Neuronal stem cell (in vitro differentiated cells): Measurements from ENCODE around the gene DUS2.
A peak's percentile ranks its signal among the peaks of the same experiment; 100 is the strongest.

Source experiments
- DNase-seq: peaks from one replicate; pipeline ENCODE4 v3.0.0-alpha.2; 2013; ENCODE audit warnings: low spot score
- H2AFZ ChIP-seq: one replicate; pipeline ENCODE4 v1.6.1; 2013; ENCODE audit warnings: mild to moderate bottlenecking, low read length, inconsistent platforms
- H2AK5ac ChIP-seq: 2 replicates; pipeline ENCODE4 v1.6.1; 2013; ENCODE audit warnings: low read depth, mild to moderate bottlenecking, inconsistent platforms, low read length, moderate library complexity, mixed read lengths
- H2BK120ac ChIP-seq: 2 replicates; pipeline ENCODE4 v1.6.1; 2013; ENCODE audit warnings: low read depth, mild to moderate bottlenecking, inconsistent platforms, low read length, moderate library complexity, mixed read lengths
- H2BK12ac ChIP-seq: one replicate; pipeline ENCODE4 v1.6.1; 2013; ENCODE audit warnings: low read length, inconsistent platforms
- H2BK15ac ChIP-seq: 2 replicates; pipeline ENCODE4 v1.6.1; 2013; ENCODE audit warnings: mild to moderate bottlenecking, low read length, inconsistent platforms, mixed read lengths
- H2BK5ac ChIP-seq: one replicate; pipeline ENCODE4 v1.6.1; 2013; ENCODE audit warnings: inconsistent platforms, mild to moderate bottlenecking, low read length, moderate library complexity
- H3K14ac ChIP-seq: one replicate; pipeline ENCODE4 v1.6.1; 2013; ENCODE audit warnings: low read length, inconsistent platforms
- H3K18ac ChIP-seq: 2 replicates; pipeline ENCODE4 v1.6.1; 2013; ENCODE audit warnings: low read length, inconsistent platforms
- H3K23ac ChIP-seq: 2 replicates; pipeline ENCODE4 v1.6.1; 2013; ENCODE audit warnings: low read depth, mild to moderate bottlenecking, mixed read lengths, low read length, inconsistent platforms; ENCODE audit not compliant: poor library complexity
- H3K27ac ChIP-seq: replicated peaks from 3 replicates; pipeline ENCODE4 v1.5.1; 2013; ENCODE audit warnings: low read length, inconsistent platforms
- H3K27me3 ChIP-seq, 3 experiments: 2 replicates each; pipeline ENCODE4 v1.6.1; 2013; ENCODE audit warnings: low read length in 3 of 3, mild to moderate bottlenecking in 2 of 3, inconsistent platforms in 1 of 3, low read depth in 1 of 3, mixed read lengths in 1 of 3, moderate library complexity in 1 of 3; ENCODE audit not compliant: control insufficient read depth in 3 of 3, insufficient read depth in 3 of 3
- H3K36me3 ChIP-seq, 2 donors: replicated peaks in 1 of 2; 2 replicates each; pipeline ENCODE4 v1.6.1; 2013; ENCODE audit warnings: low read length in 2 of 2; ENCODE audit not compliant: control insufficient read depth in 2 of 2, insufficient read depth in 2 of 2
- H3K4ac ChIP-seq: 2 replicates; pipeline ENCODE4 v1.6.1; 2013; ENCODE audit warnings: inconsistent platforms, mild to moderate bottlenecking, low read length, moderate library complexity
- H3K4me1 ChIP-seq, 2 donors: 1 replicate in 1 of 2; 2 replicates in 1 of 2; pipeline ENCODE4 v1.6.1; 2013; ENCODE audit warnings: low read length in 2 of 2, low read depth in 1 of 2; ENCODE audit not compliant: control insufficient read depth in 2 of 2, insufficient read depth in 1 of 2
- H3K4me2 ChIP-seq: one replicate; pipeline ENCODE4 v1.6.1; 2013; ENCODE audit warnings: mild to moderate bottlenecking, low read length, inconsistent platforms; ENCODE audit not compliant: insufficient read depth, poor library complexity, severe bottlenecking
- H3K4me3 ChIP-seq, 2 donors: 2 replicates each; pipeline ENCODE4 v1.5.1; 2013; ENCODE audit warnings: low read length in 2 of 2, mild to moderate bottlenecking in 2 of 2, inconsistent platforms in 1 of 2, moderate library complexity in 1 of 2
- H3K79me1 ChIP-seq: one replicate; pipeline ENCODE4 v1.6.1; 2013; ENCODE audit warnings: low read depth, mild to moderate bottlenecking, inconsistent platforms, low read length, moderate library complexity
- H3K9ac ChIP-seq: one replicate; pipeline ENCODE4 v1.6.1; 2013; ENCODE audit warnings: mild to moderate bottlenecking, low read depth, low read length, inconsistent platforms; ENCODE audit not compliant: poor library complexity
- H3K9me3 ChIP-seq, 2 donors: replicated peaks in 1 of 2; 2 replicates each; pipeline versions ENCODE3 to v1.6.1; 2013; ENCODE audit warnings: low read length in 2 of 2, mild to moderate bottlenecking in 2 of 2, inconsistent platforms in 1 of 2, low read depth in 1 of 2, mixed read lengths in 1 of 2, moderate library complexity in 1 of 2; ENCODE audit not compliant: control insufficient read depth in 2 of 2, insufficient read depth in 1 of 2
- H4K8ac ChIP-seq: one replicate; pipeline ENCODE4 v1.6.1; 2013; ENCODE audit warnings: low read depth, mild to moderate bottlenecking, inconsistent platforms, low read length, moderate library complexity
- H4K91ac ChIP-seq: one replicate; pipeline ENCODE4 v1.6.1; 2013; ENCODE audit warnings: low read length, low read depth, mild to moderate bottlenecking, inconsistent platforms; ENCODE audit not compliant: poor library complexity
- WGBS, 2 donors: extraction: QIAGEN DNeasy Blood & Tissue Kit; methylation state at CpG; one replicate each; pipeline ENCODE4 v1.1.7; 2013; ENCODE audit warnings: missing lambda C conversion rate in 2 of 2, mixed read lengths in 1 of 2; ENCODE audit not compliant: insufficient read length in 2 of 2, insufficient replicate concordance in 1 of 2; ENCODE audit errors: extremely low coverage in 2 of 2; 5-methylcytosine and 5-hydroxymethylcytosine counted together

DUS2 gene

GRCh38 chr16:68071518-68071901 lies 48.4 kb downstream of the DUS2 start:
- Histone ChIP-seq H3K23ac (no peak overlapping the region), H4K8ac (no peak overlapping the region), H3K27ac (no peak overlapping the region), H3K9me3 (no peaks in the 10 kb centered on the region), H2BK15ac (no peak overlapping the region), H3K4ac (no peak overlapping the region), H3K79me1 (no peaks in the 10 kb centered on the region), H3K4me1 (peaks cover 0 to 3% of the 10 kb centered on the region in 2 donors), H4K91ac (no peak overlapping the region), H3K4me3 (no peak overlapping the region), H3K27me3 (no peaks in the 10 kb centered on the region), H3K4me2 (no peak overlapping the region), H3K9ac (no peak overlapping the region), H2BK120ac (no peak overlapping the region), H2BK5ac (no peak overlapping the region), H3K36me3 (peaks cover 35 to 85% of the 10 kb centered on the region in 2 donors), H2BK12ac (no peak overlapping the region), H3K18ac (no peak overlapping the region), H2AK5ac (no peak overlapping the region), H2AFZ (no peak overlapping the region), H3K14ac (no peak overlapping the region)
- DNase-seq = no peak
- no CpG with 5 or more reads among the region's 1 CpG for WGBS, 2 donors

GRCh38 chr16:68072038-68072695 lies 49.1 kb downstream of the DUS2 start:
- Histone ChIP-seq H3K18ac (no peak overlapping the region), H2AFZ (no peak overlapping the region), H3K14ac (no peak overlapping the region), H3K9ac (no peak overlapping the region), H2AK5ac (no peak overlapping the region), H4K8ac (no peak overlapping the region), H3K36me3 (peaks cover 37 to 88% of the 10 kb centered on the region in 2 donors), H4K91ac (no peak overlapping the region), H3K27me3 (no peaks in the 10 kb centered on the region), H2BK15ac (no peak overlapping the region), H3K4me2 (no peak overlapping the region), H2BK12ac (no peak overlapping the region), H3K27ac (no peak overlapping the region), H3K79me1 (no peaks in the 10 kb centered on the region), H3K4me1 (no peaks in the 10 kb centered on the region), H3K4ac (no peak overlapping the region), H3K23ac (no peak overlapping the region), H2BK5ac (no peak overlapping the region), H3K9me3 (no peaks in the 10 kb centered on the region), H3K4me3 (no peak overlapping the region), H2BK120ac (no peak overlapping the region)
- no CpG with 5 or more reads among the region's 9 CpGs for WGBS, 2 donors
- no peak for DNase-seq

GRCh38 chr16:68073902-68074760 lies 51.0 kb downstream of the DUS2 start:
- H2BK120ac ChIP-seq = no peak overlapping the region
- H3K4ac ChIP-seq = no peak overlapping the region
- H2AFZ ChIP-seq = no peak overlapping the region
- H2BK15ac ChIP-seq = no peak overlapping the region
- H2BK5ac ChIP-seq = no peak overlapping the region
- H2BK12ac ChIP-seq = no peak overlapping the region
- no peak overlapping the region for H2AK5ac ChIP-seq
- peaks cover 47 to 96% of the 10 kb centered on the region in 2 donors for H3K36me3 ChIP-seq
- H3K23ac ChIP-seq = no peak overlapping the region
- no peak overlapping the region for H3K18ac ChIP-seq
- no peak overlapping the region for H3K27ac ChIP-seq
- H3K9ac ChIP-seq = peak overlapping the region; percentile 24
- WGBS, 2 donors = no CpG with 5 or more reads among the region's 9 CpGs
- no peak overlapping the region for H4K8ac ChIP-seq
- H4K91ac ChIP-seq = no peak overlapping the region
- no peaks in the 10 kb centered on the region for H3K4me1 ChIP-seq
- DNase-seq = no peak
- H3K4me3 ChIP-seq = peak overlapping the region in 1 of 2 donors; percentile 6
- no peak overlapping the region for H3K4me2 ChIP-seq
- H3K14ac ChIP-seq = no peak overlapping the region
- H3K27me3 ChIP-seq = no peaks in the 10 kb centered on the region
- no peaks in the 10 kb centered on the region for H3K9me3 ChIP-seq
- no peaks in the 10 kb centered on the region for H3K79me1 ChIP-seq

GRCh38 chr16:68074850-68075555 lies 51.9 kb downstream of the DUS2 start:
- Histone ChIP-seq H3K9me3 (no peaks in the 10 kb centered on the region), H3K79me1 (no peaks in the 10 kb centered on the region), H3K18ac (no peak overlapping the region), H3K14ac (no peak overlapping the region), H3K4me3 (no peak overlapping the region), H3K9ac (no peak overlapping the region), H3K27me3 (no peaks in the 10 kb centered on the region), H2AFZ (no peak overlapping the region), H3K4me2 (no peak overlapping the region), H2BK120ac (no peak overlapping the region), H2AK5ac (no peak overlapping the region), H2BK12ac (no peak overlapping the region), H3K27ac (no peak overlapping the region), H3K36me3 (peaks cover 47 to 93% of the 10 kb centered on the region in 2 donors), H2BK5ac (no peak overlapping the region), H3K4me1 (peaks cover 0 to 9% of the 10 kb centered on the region in 2 donors), H4K91ac (no peak overlapping the region), H3K23ac (no peak overlapping the region), H4K8ac (no peak overlapping the region), H3K4ac (no peak overlapping the region), H2BK15ac (no peak overlapping the region)
- DNase-seq = no peak
- no CpG with 5 or more reads among the region's 6 CpGs for WGBS, 2 donors
